GM12872 (cell line): ENCODE measurements around the gene LMAN1L.

ENCODE experiments used
- CTCF ChIP-seq: IDR thresholded peaks from 3 replicates; pipeline ENCODE4 v1.5.1; 2011; ENCODE audit warnings: low read depth, mild to moderate bottlenecking, low read length, moderate library complexity; ENCODE audit not compliant: insufficient read depth

Gene LMAN1L

GRCh38 chr15:74855857-74856256, 43.2 kb downstream of the LMAN1L start:
- TF ChIP-seq CTCF: no peak

- no peak for TF ChIP-seq CTCF
Measured at GRCh38 chr15:74856537-74856936, 43.9 kb downstream of the LMAN1L start.

GRCh38 chr15:74857082-74857655, 44.5 kb downstream of the LMAN1L start:
- TF ChIP-seq CTCF: no peak

GRCh38 chr15:74857671-74858368, 45.2 kb downstream of the LMAN1L start:
- TF ChIP-seq CTCF: no peak

- no peak for TF ChIP-seq CTCF
Measured at GRCh38 chr15:74858369-74858740, 45.7 kb downstream of the LMAN1L start.

GRCh38 chr15:74863239-74864056, 50.8 kb downstream of the LMAN1L start:
- no peak for TF ChIP-seq CTCF

- TF ChIP-seq CTCF: no peak
Measured at GRCh38 chr15:74864296-74864695, 51.7 kb downstream of the LMAN1L start.
